ENCODE data around the gene GAS1. TPM values are rescaled to one million over a fixed set of nuclear protein-coding genes. Genes with fewer than 3 reads are reported as not detected.

Gene GAS1
- total RNA-seq, 2 experiments from 2014 or later = 0.59 to 0.69 TPM

GRCh38 chr9:86921151-86921923 lies 26.0 kb downstream of the GAS1 start:
- intact Hi-C loops (cut with DNase I, micrococcal nuclease) = no loop called here
- Mint-ChIP-seq H3K4me1 (ENCODE audit: low read depth) (no peaks in the 10 kb centered on the region), H3K27ac (no peak overlapping the region), H3K27me3 (peaks cover 44% of the 10 kb centered on the region), H3K4me3 (no peak overlapping the region), H3K9me3 (no peaks in the 10 kb centered on the region), H3K36me3 (ENCODE audit: low read depth) (no peaks in the 10 kb centered on the region)
- TF ChIP-seq, protein P1, sequence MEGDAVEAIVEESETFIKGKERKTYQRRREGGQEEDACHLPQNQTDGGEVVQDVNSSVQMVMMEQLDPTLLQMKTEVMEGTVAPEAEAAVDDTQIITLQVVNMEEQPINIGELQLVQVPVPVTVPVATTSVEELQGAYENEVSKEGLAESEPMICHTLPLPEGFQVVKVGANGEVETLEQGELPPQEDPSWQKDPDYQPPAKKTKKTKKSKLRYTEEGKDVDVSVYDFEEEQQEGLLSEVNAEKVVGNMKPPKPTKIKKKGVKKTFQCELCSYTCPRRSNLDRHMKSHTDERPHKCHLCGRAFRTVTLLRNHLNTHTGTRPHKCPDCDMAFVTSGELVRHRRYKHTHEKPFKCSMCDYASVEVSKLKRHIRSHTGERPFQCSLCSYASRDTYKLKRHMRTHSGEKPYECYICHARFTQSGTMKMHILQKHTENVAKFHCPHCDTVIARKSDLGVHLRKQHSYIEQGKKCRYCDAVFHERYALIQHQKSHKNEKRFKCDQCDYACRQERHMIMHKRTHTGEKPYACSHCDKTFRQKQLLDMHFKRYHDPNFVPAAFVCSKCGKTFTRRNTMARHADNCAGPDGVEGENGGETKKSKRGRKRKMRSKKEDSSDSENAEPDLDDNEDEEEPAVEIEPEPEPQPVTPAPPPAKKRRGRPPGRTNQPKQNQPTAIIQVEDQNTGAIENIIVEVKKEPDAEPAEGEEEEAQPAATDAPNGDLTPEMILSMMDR (IDR thresholded peaks at IDR 0.05) = no peak
- Histone ChIP-seq H3K27ac (ENCODE audit: low read depth in 1 of 2, low read length in 2 of 2) (no peak overlapping the region), H3K27me3 (ENCODE audit: control insufficient read depth in 1 of 2, insufficient read depth in 2 of 2, low read length in 2 of 2) (peaks cover 3 to 18% of the 10 kb centered on the region in 2 experiments), H3K4me1 (ENCODE audit: insufficient read depth, low read length) (no peaks in the 10 kb centered on the region), H3K36me3 (ENCODE audit: insufficient read depth, low read length) (no peaks in the 10 kb centered on the region), H3K9me3 (ENCODE audit: control insufficient read depth in 1 of 2, insufficient read depth in 1 of 2, low read length in 2 of 2) (no peaks in the 10 kb centered on the region), H3K4me3 (ENCODE audit: low read length) (no peak overlapping the region)
- CTCF ChIA-PET = no interaction called here
- POLR2A ChIA-PET = no interaction called here
- no peak for ATAC-seq (ENCODE audit: poor library complexity)
- no peak for DNase-seq

DNA sequence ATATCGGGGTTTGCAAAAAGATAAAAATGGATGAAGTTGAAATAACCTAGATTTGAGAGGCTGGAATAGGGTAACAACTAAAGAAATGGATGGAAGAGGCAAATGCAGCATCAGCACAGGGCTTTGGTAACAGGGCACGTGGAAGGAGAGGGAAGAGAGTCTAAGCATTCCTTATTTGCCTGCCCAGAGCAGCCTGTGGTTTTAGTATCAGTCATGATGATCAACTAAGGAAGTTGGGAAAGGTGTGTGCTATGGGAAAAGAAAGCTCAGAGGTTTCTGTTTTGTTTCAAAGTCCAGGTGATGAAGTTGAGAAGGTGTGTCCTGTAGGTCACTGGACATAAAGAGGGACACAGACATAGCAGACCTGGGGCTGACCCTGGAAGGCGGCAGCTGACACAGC lies 28.8 kb downstream of the GAS1 start:
- Histone ChIP-seq H3K4me1 (ENCODE audit: insufficient read depth, low read length) (no peaks in the 10 kb centered on the region), H3K27ac (ENCODE audit: low read depth in 1 of 2, low read length in 2 of 2) (no peak overlapping the region), H3K36me3 (ENCODE audit: insufficient read depth, low read length) (no peaks in the 10 kb centered on the region), H3K27me3 (ENCODE audit: control insufficient read depth in 1 of 2, insufficient read depth in 2 of 2, low read length in 2 of 2) (peaks cover 0 to 9% of the 10 kb centered on the region in 2 experiments), H3K9me3 (ENCODE audit: control insufficient read depth in 1 of 2, insufficient read depth in 1 of 2, low read length in 2 of 2) (no peaks in the 10 kb centered on the region), H3K4me3 (ENCODE audit: low read length) (no peak overlapping the region)
- H3K27me3 Mint-ChIP-seq = peaks cover 32% of the 10 kb centered on the region
- H3K4me3 Mint-ChIP-seq = no peak overlapping the region
- ATAC-seq (ENCODE audit: poor library complexity) (no peak), DNase-seq (no peak)
- ChIA-PET POLR2A (no interaction called here), CTCF (no interaction called here)
- no peaks in the 10 kb centered on the region for H3K9me3 Mint-ChIP-seq
- intact Hi-C loops (cut with DNase I, micrococcal nuclease) = no loop called here
- TF ChIP-seq, protein P1 (IDR thresholded peaks at IDR 0.05) = no peak
- no peak overlapping the region for H3K27ac Mint-ChIP-seq
- H3K36me3 Mint-ChIP-seq (ENCODE audit: low read depth) = no peaks in the 10 kb centered on the region
- no peaks in the 10 kb centered on the region for H3K4me1 Mint-ChIP-seq (ENCODE audit: low read depth)

- Histone ChIP-seq H3K27ac (ENCODE audit: low read depth in 1 of 2, low read length in 2 of 2) (no peak overlapping the region), H3K4me3 (ENCODE audit: low read length) (no peak overlapping the region), H3K27me3 (ENCODE audit: control insufficient read depth in 1 of 2, insufficient read depth in 2 of 2, low read length in 2 of 2) (peaks cover 6 to 10% of the 10 kb centered on the region in 2 experiments), H3K9me3 (ENCODE audit: control insufficient read depth in 1 of 2, insufficient read depth in 1 of 2, low read length in 2 of 2) (peaks cover 4 to 8% of the 10 kb centered on the region in 2 experiments), H3K36me3 (ENCODE audit: insufficient read depth, low read length) (no peaks in the 10 kb centered on the region), H3K4me1 (ENCODE audit: insufficient read depth, low read length) (no peaks in the 10 kb centered on the region)
- POLR2A ChIA-PET = no interaction called here
- Mint-ChIP-seq H3K9me3 (no peaks in the 10 kb centered on the region), H3K4me3 (no peak overlapping the region), H3K27ac (no peak overlapping the region), H3K4me1 (ENCODE audit: low read depth) (no peaks in the 10 kb centered on the region), H3K36me3 (ENCODE audit: low read depth) (no peaks in the 10 kb centered on the region), H3K27me3 (peaks cover 37% of the 10 kb centered on the region)
- DNase-seq (no peak), ATAC-seq (ENCODE audit: poor library complexity) (no peak)
- intact Hi-C loops (cut with DNase I, micrococcal nuclease) = no loop called here
- TF ChIP-seq, protein P1 (IDR thresholded peaks at IDR 0.05) = no peak
- CTCF ChIA-PET = no interaction called here
These were observed 35.1 kb downstream of the GAS1 start for GRCh38 chr9:86912210-86912609.
